Loucy (cell line): ENCODE measurements around the gene CNTN4.

ENCODE experiments used
- CTCF ChIP-seq: fragments of 200-600 bp; sonication (generic); conservative IDR thresholded peaks from 2 replicates; pipeline ENCODE4 v1.5.1; 2014; ENCODE audit warnings: mild to moderate bottlenecking, antibody characterized with exemption, low read length
- EZH2phosphoT487 ChIP-seq: fragments of 200-600 bp; IDR thresholded peaks from 2 replicates; pipeline ENCODE4 v1.6.1; 2018; ENCODE audit warnings: antibody characterized with exemption, mild to moderate bottlenecking, moderate library complexity, borderline replicate concordance

- TF ChIP-seq CTCF: no peak
- no peak for TF ChIP-seq EZH2phosphoT487
Observed at GRCh38 chr3:2516762-2517441, 418.2 kb downstream of the CNTN4 start.
